Activated CD8-positive, alpha-beta T cell treated with anti-CD3 and anti-CD28 coated beads for 36 hours (primary cell): ENCODE data around the gene STXBP4. TPM values are rescaled to one million over a fixed set of nuclear protein-coding genes. Genes with fewer than 3 reads are reported as not detected.

Source experiments
- ATAC-seq: fragments of 200-7000 bp; cut with Tn5 transposase; one replicate; pipeline ENCODE4 v1.10.0; 2021; ENCODE audit warnings: mild to moderate bottlenecking, moderate library complexity
- CTCF ChIA-PET: fragments of 350-600 bp; sonication (Branson Sonifier 250); formaldehyde crosslinking; loops from one replicate; lab custom pipeline; 2021; ENCODE audit warnings: antibody characterized with exemption; lab: Charles Lee
- POLR2A ChIA-PET: fragments of 350-600 bp; sonication (Branson Sonifier 250); formaldehyde crosslinking; loops from one replicate; lab custom pipeline; 2021; ENCODE audit warnings: antibody characterized with exemption; lab: Charles Lee
- DNase-seq: peaks from one replicate; pipeline ENCODE4 v3.0.0-alpha.2; 2020
- H3K27ac Mint-ChIP-seq: one replicate; pipeline ENCODE4 v1.8.0; 2021; ENCODE audit warnings: mild to moderate bottlenecking, mixed read lengths
- H3K27me3 Mint-ChIP-seq: one replicate; pipeline ENCODE4 v1.8.0; 2021; ENCODE audit warnings: mixed read lengths
- H3K36me3 Mint-ChIP-seq: one replicate; pipeline ENCODE4 v1.8.0; 2021; ENCODE audit warnings: low read depth, mixed read lengths
- H3K4me1 Mint-ChIP-seq: one replicate; pipeline ENCODE4 v1.8.0; 2021; ENCODE audit warnings: low read depth, mixed read lengths
- H3K4me3 Mint-ChIP-seq: one replicate; pipeline ENCODE4 v1.8.0; 2021; ENCODE audit warnings: mild to moderate bottlenecking, moderate library complexity, mixed read lengths
- H3K9me3 Mint-ChIP-seq: one replicate; pipeline ENCODE4 v1.8.0; 2021; ENCODE audit warnings: mixed read lengths
- intact Hi-C: fragments of 100-400 bp; cut with micrococcal nuclease; formaldehyde crosslinking; loops from one replicate; pipeline ENCODE4 v1.10.0; 2022
- total RNA-seq, 2 experiments: library from RNA; stranded (reverse); gene quantifications; one replicate each; pipeline ENCODE4 v1.2.3, GENCODE V29; 2021
- TF ChIP-seq, protein P1 (sequence below): fragments of 200-600 bp; IDR thresholded peaks from one replicate; pipeline ENCODE4 v1.8.0; 2022; ENCODE audit warnings: antibody characterized with exemption, mild to moderate bottlenecking

Gene STXBP4
- total RNA-seq, 2 experiments from 2014 or later = 4.8 to 6.4 TPM

GRCh38 chr17:55081559-55081958, 113.0 kb downstream of the STXBP4 start:
- POLR2A ChIA-PET = no interaction called here
- no peak overlapping the region for H3K4me3 Mint-ChIP-seq
- TF ChIP-seq, protein P1, sequence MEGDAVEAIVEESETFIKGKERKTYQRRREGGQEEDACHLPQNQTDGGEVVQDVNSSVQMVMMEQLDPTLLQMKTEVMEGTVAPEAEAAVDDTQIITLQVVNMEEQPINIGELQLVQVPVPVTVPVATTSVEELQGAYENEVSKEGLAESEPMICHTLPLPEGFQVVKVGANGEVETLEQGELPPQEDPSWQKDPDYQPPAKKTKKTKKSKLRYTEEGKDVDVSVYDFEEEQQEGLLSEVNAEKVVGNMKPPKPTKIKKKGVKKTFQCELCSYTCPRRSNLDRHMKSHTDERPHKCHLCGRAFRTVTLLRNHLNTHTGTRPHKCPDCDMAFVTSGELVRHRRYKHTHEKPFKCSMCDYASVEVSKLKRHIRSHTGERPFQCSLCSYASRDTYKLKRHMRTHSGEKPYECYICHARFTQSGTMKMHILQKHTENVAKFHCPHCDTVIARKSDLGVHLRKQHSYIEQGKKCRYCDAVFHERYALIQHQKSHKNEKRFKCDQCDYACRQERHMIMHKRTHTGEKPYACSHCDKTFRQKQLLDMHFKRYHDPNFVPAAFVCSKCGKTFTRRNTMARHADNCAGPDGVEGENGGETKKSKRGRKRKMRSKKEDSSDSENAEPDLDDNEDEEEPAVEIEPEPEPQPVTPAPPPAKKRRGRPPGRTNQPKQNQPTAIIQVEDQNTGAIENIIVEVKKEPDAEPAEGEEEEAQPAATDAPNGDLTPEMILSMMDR = no peak

DNA sequence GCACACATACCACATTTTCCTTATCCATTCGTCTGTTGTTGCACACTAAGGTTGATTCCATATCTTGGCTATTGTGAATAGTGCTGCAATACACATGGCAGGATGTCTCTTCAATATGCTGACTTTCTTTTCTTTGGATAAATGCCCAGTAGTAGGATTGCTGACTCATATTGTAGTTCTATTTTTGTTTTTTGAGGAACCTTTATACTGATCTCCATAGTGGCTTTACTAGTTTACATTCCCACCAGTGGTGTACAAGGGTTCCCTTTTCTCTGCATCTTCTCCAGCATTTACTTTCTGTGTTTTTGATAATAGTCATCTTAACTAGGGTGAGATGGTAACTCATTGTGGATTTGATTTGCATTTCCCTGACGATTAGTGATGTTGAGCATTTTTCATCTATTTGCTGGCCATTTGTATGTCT, 118.1 kb downstream of the STXBP4 start:
- TF ChIP-seq, protein P1 = no peak
- ATAC-seq (no peak), DNase-seq (no peak)
- intact Hi-C loops = no loop called here
- H3K27me3 Mint-ChIP-seq = no peaks in the 10 kb centered on the region
- POLR2A ChIA-PET = no interaction called here
- H3K4me3 Mint-ChIP-seq = no peak overlapping the region
- peaks cover 20% of the 10 kb centered on the region for H3K36me3 Mint-ChIP-seq
- CTCF ChIA-PET = no interaction called here
- H3K4me1 Mint-ChIP-seq = peaks cover 12% of the 10 kb centered on the region
- no peaks in the 10 kb centered on the region for H3K9me3 Mint-ChIP-seq
- no peak overlapping the region for H3K27ac Mint-ChIP-seq

More at GRCh38 chr17:55081559-55081958, 113.0 kb downstream of the STXBP4 start:
- no peaks in the 10 kb centered on the region for H3K4me1 Mint-ChIP-seq
- intact Hi-C loops = no loop called here
- no peaks in the 10 kb centered on the region for H3K9me3 Mint-ChIP-seq
- DNase-seq (no peak), ATAC-seq (no peak)
- CTCF ChIA-PET = no interaction called here
- no peaks in the 10 kb centered on the region for H3K27me3 Mint-ChIP-seq
- H3K27ac Mint-ChIP-seq = no peak overlapping the region
- peaks cover 25% of the 10 kb centered on the region for H3K36me3 Mint-ChIP-seq

GRCh38 chr17:55089256-55089655, 120.7 kb downstream of the STXBP4 start:
- Mint-ChIP-seq H3K4me3 (no peak overlapping the region), H3K9me3 (no peaks in the 10 kb centered on the region), H3K4me1 (peaks cover 12% of the 10 kb centered on the region), H3K36me3 (peaks cover 7% of the 10 kb centered on the region), H3K27me3 (no peaks in the 10 kb centered on the region), H3K27ac (no peak overlapping the region)
- no peak for DNase-seq
- no peak for ATAC-seq
- POLR2A ChIA-PET = no interaction called here
- TF ChIP-seq, protein P1 = no peak
- CTCF ChIA-PET = no interaction called here
- intact Hi-C loops = no loop called here

GRCh38 chr17:55090079-55090492, 121.5 kb downstream of the STXBP4 start:
- Mint-ChIP-seq H3K4me3 (no peak overlapping the region), H3K27me3 (no peaks in the 10 kb centered on the region), H3K4me1 (peaks cover 12% of the 10 kb centered on the region), H3K9me3 (no peaks in the 10 kb centered on the region), H3K36me3 (peaks cover 7% of the 10 kb centered on the region), H3K27ac (peak overlapping the region; percentile 89)
- CTCF ChIA-PET = interaction anchor here (1.3 to 1.5 kb wide), 2 partner anchors 98 to 258 kb away, joined by 3 to 5 read pairs; no protein-coding TSS in a partner anchor
- TF ChIP-seq, protein P1 = no peak
- peak; percentile 68 for DNase-seq
- POLR2A ChIA-PET = no interaction called here
- intact Hi-C loops = no loop called here
- ATAC-seq = peak; percentile 99

- Mint-ChIP-seq H3K4me3 (no peak overlapping the region), H3K27me3 (no peaks in the 10 kb centered on the region), H3K27ac (no peak overlapping the region), H3K9me3 (no peaks in the 10 kb centered on the region), H3K4me1 (peaks cover 12% of the 10 kb centered on the region), H3K36me3 (peaks cover 4% of the 10 kb centered on the region)
- ChIA-PET CTCF (no interaction called here), POLR2A (no interaction called here)
- intact Hi-C loops = no loop called here
- TF ChIP-seq, protein P1 = no peak
- no peak for DNase-seq
- no peak for ATAC-seq
Observed at GRCh38 chr17:55093353-55093752, 124.8 kb downstream of the STXBP4 start.
